Stimulated activated CD4-positive, alpha-beta T cell treated with anti-CD3 and anti-CD28 coated beads, Interleukin-2, amount 100 ng/mL, for 48 hours (primary cell): ENCODE measurements around the gene LIMCH1.

Source experiments
- DNase-seq, 2 donors: peaks; one replicate each; pipeline ENCODE4 v3.0.0-alpha.2; 2020

Gene LIMCH1

DNA sequence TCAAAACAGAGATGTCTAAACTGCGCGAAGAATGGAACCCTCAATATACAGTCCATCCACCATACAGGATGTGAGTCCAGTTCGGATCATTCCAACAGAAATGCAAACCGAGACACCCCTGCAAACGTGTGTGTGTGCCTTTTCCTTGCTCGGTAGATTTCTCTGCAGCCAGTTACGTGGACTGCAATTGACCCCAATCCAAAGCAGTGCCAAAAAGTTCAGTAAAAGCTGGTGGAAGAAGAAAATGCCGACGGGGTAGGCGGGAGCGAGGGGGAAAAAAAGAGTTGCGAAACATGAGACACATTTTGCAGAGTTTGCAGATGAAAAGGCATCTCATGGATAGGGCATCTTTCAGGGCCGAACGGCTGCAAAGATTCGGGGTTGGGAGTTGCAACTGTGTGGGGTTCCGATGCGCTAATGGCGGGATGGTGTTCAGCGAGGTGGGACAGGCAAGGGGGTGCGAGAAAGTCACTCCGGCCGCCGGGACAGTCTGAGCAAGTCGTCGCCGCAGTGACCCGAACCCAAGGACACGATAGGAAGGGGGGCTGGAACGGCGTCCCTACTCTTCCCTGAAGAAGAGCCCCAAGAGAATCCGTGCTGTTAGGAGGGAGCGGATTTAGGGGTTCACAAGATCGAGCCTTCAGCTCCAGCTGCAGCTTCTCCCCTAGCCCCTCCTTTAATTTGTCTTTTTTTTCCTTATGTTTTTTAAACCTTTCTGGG, 206.8 kb downstream of the LIMCH1 start:
- no peak for DNase-seq

GRCh38 chr4:41745292-41746024, 207.5 kb downstream of the LIMCH1 start:
- no peak for DNase-seq

- no peak for DNase-seq
Measured at GRCh38 chr4:41746025-41746439, 208.1 kb downstream of the LIMCH1 start.

- DNase-seq: no peak
Measured at GRCh38 chr4:41746440-41747229, 208.7 kb downstream of the LIMCH1 start.

- no peak for DNase-seq
Measured at GRCh38 chr4:41747230-41748055, 209.5 kb downstream of the LIMCH1 start.

DNA sequence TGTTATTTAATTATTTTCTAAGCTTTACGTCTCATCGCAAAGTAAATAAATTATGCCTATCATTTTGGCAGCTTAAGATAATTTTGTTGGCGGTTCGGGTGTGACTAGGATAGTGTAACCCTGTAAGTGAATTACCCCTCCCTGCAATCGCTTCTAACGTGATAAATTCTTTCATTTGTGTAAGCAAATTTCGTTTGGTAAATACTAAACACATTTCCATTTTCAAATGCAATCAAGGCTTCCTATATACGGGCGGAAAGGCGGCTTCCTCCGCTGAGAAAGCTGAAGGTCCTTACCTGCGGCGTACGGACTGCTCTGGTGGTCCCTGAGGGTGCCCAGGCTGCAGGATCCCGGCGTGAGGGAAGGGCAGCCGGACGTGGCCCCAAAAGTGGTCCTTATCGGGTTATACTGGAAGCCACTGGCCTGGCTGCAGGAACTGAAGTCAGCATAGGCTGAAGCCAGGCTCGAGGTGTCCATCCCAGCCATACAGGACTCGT, 210.2 kb downstream of the LIMCH1 start:
- no peak for DNase-seq

- DNase-seq: no peak
Measured at GRCh38 chr4:41748571-41749475, 210.9 kb downstream of the LIMCH1 start, which contains the start of gene PHOX2B. Gene PHOX2B (minus strand): TSS chr4:41748725. CDS start chr4:41748610, 115 bp downstream.

- no peak for DNase-seq
Measured at GRCh38 chr4:41749631-41750039, 211.7 kb downstream of the LIMCH1 start.
